Uterus (tissue), 4 donors: ENCODE results near the gene BMP6. TPM values are rescaled to one million over a fixed set of nuclear protein-coding genes. Genes with fewer than 3 reads are reported as not detected.
A peak's percentile ranks its signal among the peaks of the same experiment; 100 is the strongest.

Source experiments
- DNase-seq, 2 donors: peaks; one replicate each; pipeline ENCODE4 v3.0.0-alpha.2; 2019 to 2020
- H3K27ac ChIP-seq, 2 donors: fragments of 200-600 bp; sonication (generic); 1 replicate in 1 of 2; 2 replicates in 1 of 2; pipeline ENCODE4 v1.5.1; 2016 to 2018
- H3K27me3 ChIP-seq, 2 donors: fragments of 200-600 bp; sonication (generic); one replicate each; pipeline ENCODE4 v1.5.1; 2018 to 2019; ENCODE audit warnings: control low read depth in 1 of 2
- H3K36me3 ChIP-seq, 2 donors: fragments of 200-600 bp; sonication (generic); one replicate each; pipeline ENCODE4 v1.5.1; 2019; ENCODE audit warnings: control low read depth in 1 of 2
- H3K4me1 ChIP-seq, 2 donors: fragments of 200-600 bp; sonication (generic); one replicate each; pipeline ENCODE4 v1.5.1; 2018 to 2019; ENCODE audit warnings: control low read depth in 1 of 2
- H3K4me3 ChIP-seq, 2 donors: fragments of 200-600 bp; sonication (generic); 1 replicate in 1 of 2; 2 replicates in 1 of 2; pipeline ENCODE4 v1.5.1; 2018 to 2019; ENCODE audit warnings: mild to moderate bottlenecking in 1 of 2
- H3K9me3 ChIP-seq, 2 donors: fragments of 200-600 bp; sonication (generic); one replicate each; pipeline ENCODE4 v1.5.1; 2019; ENCODE audit warnings: control low read depth in 1 of 2
- CTCF ChIP-seq, 4 experiments: fragments of 200-600 bp in 2 of 4; fragments of 450-650 bp in 2 of 4; sonication (generic) in 2 of 4; IDR thresholded peaks; one replicate each; pipeline ENCODE4 v1.5.1; 2016 to 2019; ENCODE audit warnings: antibody characterized with exemption in 4 of 4, mild to moderate bottlenecking in 2 of 4, moderate library complexity in 1 of 4
- POLR2A ChIP-seq, 2 donors: fragments of 450-650 bp; IDR thresholded peaks; one replicate each; pipeline ENCODE4 v1.6.1; 2016; ENCODE audit warnings: antibody characterized with exemption in 2 of 2, mild to moderate bottlenecking in 1 of 2, moderate library complexity in 1 of 2
- intact Hi-C: fragments of 100-400 bp; cut with DNase I; formaldehyde crosslinking; loops from one replicate; pipeline ENCODE4 v1.15.1; 2023; ENCODE audit warnings: low total_unique reads
- total RNA-seq, 4 donors: library from RNA; depleted of rRNA in 3 of 4; stranded (reverse); fragments of >200 nt in 3 of 4; gene quantifications; one replicate each; pipeline versions ENCODE4 v1.1.0 to v1.2.4, GENCODE V29; 2014 to 2023
- donor health status: DM: yes; HTN: yes; CAD: no.

BMP6 gene
- total RNA-seq, 4 donors from 2014 or later = 2.2 to 8.5 (median 4.4) TPM

DNA sequence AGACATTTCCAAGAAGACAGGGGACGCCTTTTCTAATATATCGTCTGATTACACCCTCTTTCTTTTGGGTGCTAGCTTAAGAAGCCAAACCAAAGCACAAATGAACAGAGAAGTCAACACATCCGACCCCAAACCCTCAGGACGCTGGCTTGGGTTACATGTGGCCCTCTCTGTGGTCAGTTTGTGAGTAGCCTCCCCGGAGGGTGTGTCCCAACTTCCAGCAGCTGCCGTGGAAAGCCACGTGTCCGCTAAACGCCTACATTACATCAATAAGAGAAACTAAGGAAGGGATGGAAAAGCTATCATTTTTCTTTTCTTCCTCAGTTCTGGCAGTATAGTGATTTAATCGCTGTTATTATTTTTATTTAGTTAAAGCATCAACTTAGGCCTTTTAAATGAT, 487 bp upstream of the BMP6 start:
- Histone ChIP-seq H3K4me3 (peak overlapping the region; percentile 45 to 51), H3K4me1 (peaks cover 0 to 10% of the 10 kb centered on the region in 2 donors), H3K27me3 (peaks cover 0 to 15% of the 10 kb centered on the region in 2 donors), H3K27ac (no peak overlapping the region), H3K9me3 (no peaks in the 10 kb centered on the region), H3K36me3 (no peaks in the 10 kb centered on the region)
- no peak for DNase-seq
- intact Hi-C loops = loop anchor here (5.0 to 10.0 kb wide), 2 partner anchors 182 to 269 kb away; no protein-coding TSS in a partner anchor
- TF ChIP-seq POLR2A (IDR thresholded peaks at IDR 0.05) (no peak), CTCF (IDR thresholded peaks at IDR 0.05) (no peak)

GRCh38 chr6:7726416-7727085, 652 bp downstream of the BMP6 start:
- H3K27ac ChIP-seq = no peak overlapping the region
- TF ChIP-seq POLR2A (IDR thresholded peaks at IDR 0.05) = no peak
- TF ChIP-seq CTCF (IDR thresholded peaks at IDR 0.05) = no peak
- DNase-seq = no peak
- H3K9me3 ChIP-seq = no peaks in the 10 kb centered on the region
- H3K36me3 ChIP-seq = no peaks in the 10 kb centered on the region
- H3K4me1 ChIP-seq = peaks cover 0 to 10% of the 10 kb centered on the region in 2 donors
- H3K27me3 ChIP-seq = peaks cover 0 to 23% of the 10 kb centered on the region in 2 donors
- H3K4me3 ChIP-seq = peak overlapping the region; percentile 45 to 51
- intact Hi-C loops = loop anchor here (5.0 to 10.0 kb wide), 2 partner anchors 181 to 268 kb away; no protein-coding TSS in a partner anchor

DNA sequence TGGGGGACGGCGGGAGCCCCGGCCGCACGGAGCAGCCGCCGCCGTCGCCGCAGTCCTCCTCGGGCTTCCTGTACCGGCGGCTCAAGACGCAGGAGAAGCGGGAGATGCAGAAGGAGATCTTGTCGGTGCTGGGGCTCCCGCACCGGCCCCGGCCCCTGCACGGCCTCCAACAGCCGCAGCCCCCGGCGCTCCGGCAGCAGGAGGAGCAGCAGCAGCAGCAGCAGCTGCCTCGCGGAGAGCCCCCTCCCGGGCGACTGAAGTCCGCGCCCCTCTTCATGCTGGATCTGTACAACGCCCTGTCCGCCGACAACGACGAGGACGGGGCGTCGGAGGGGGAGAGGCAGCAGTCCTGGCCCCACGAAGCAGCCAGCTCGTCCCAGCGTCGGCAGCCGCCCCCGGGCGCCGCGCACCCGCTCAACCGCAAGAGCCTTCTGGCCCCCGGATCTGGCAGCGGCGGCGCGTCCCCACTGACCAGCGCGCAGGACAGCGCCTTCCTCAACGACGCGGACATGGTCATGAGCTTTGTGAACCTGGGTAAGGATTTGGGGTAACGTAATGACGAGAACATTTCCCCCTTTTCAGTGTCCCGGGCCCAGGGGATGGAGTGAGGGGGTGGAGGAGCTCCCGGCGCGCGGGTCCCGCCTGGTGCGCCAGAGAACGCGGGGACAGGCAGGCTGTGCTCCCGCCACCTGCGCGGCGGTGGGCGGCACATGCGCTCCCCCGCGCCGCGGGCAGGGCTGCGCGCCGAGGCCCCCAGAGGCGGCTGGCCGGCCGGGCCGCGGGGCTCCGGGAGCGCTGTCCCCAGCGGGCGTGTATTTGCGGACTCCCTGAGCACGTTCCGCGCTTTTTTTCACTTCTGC, 1.4 kb downstream of the BMP6 start:
- H3K27ac ChIP-seq = no peak overlapping the region
- TF ChIP-seq POLR2A (IDR thresholded peaks at IDR 0.05) (no peak), CTCF (IDR thresholded peaks at IDR 0.05) (no peak)
- H3K36me3 ChIP-seq = no peaks in the 10 kb centered on the region
- intact Hi-C loops = loop anchor here (5.0 to 10.0 kb wide), 2 partner anchors 180 to 267 kb away; no protein-coding TSS in a partner anchor
- H3K4me1 ChIP-seq = peaks cover 0 to 10% of the 10 kb centered on the region in 2 donors
- no peaks in the 10 kb centered on the region for H3K9me3 ChIP-seq
- H3K4me3 ChIP-seq = peak overlapping the region; percentile 22 to 45
- peaks cover 0 to 23% of the 10 kb centered on the region in 2 donors for H3K27me3 ChIP-seq
- DNase-seq = no peak

- TF ChIP-seq CTCF (IDR thresholded peaks at IDR 0.05) (no peak), POLR2A (IDR thresholded peaks at IDR 0.05) (no peak)
- Histone ChIP-seq H3K4me3 (peak overlapping the region; percentile 22 to 45), H3K27me3 (peaks cover 0 to 23% of the 10 kb centered on the region in 2 donors), H3K36me3 (no peaks in the 10 kb centered on the region), H3K27ac (no peak overlapping the region), H3K9me3 (no peaks in the 10 kb centered on the region), H3K4me1 (peaks cover 0 to 10% of the 10 kb centered on the region in 2 donors)
- intact Hi-C loops = loop anchor here (5.0 to 10.0 kb wide), 2 partner anchors 179 to 267 kb away; no protein-coding TSS in a partner anchor
- no peak for DNase-seq
Measured at GRCh38 chr6:7727946-7728854, 2.3 kb downstream of the BMP6 start.
